ENCODE results near the gene PGM2L1. TPM values are rescaled to one million over a fixed set of nuclear protein-coding genes. Genes with fewer than 3 reads are reported as not detected.
A peak's percentile ranks its signal among the peaks of the same experiment; 100 is the strongest.
"Not testable (repeated sequence)": the region's sequence is repeated elsewhere in the genome, so short reads cannot be mapped to it uniquely, and the experiment has no call there.

Gene PGM2L1
- polyA plus RNA-seq (ENCODE audit: insufficient read length in 10 of 10), result 1 to 10 TPM; 3.0 to 6.7 (median 5.4) TPM
- long read RNA-seq, donor 1, full-length matches to known transcripts, result 4 of 4 reads
- long read RNA-seq, donor 1, partial matches to known transcripts, result 0 of 4 reads
- long read RNA-seq, donor 1, other reads (novel, unspliced or antisense), result 0 of 4 reads
- long read RNA-seq, donor 2, full-length matches to known transcripts, result 2 of 2 reads
- long read RNA-seq, donor 2, partial matches to known transcripts, result 0 of 2 reads
- long read RNA-seq, donor 2, other reads (novel, unspliced or antisense), result 0 of 2 reads
- long read RNA-seq, donor 3, partial matches to known transcripts, result 0 of 1 reads
- long read RNA-seq, donor 3, other reads (novel, unspliced or antisense), result 0 of 1 reads
- long read RNA-seq, donor 4, result 0 reads
- long read RNA-seq, donor 5, full-length matches to known transcripts, result 1 of 1 reads
- long read RNA-seq, donor 5, partial matches to known transcripts, result 0 of 1 reads
- long read RNA-seq, donor 5, other reads (novel, unspliced or antisense), result 0 of 1 reads
- long read RNA-seq, donor 6, full-length matches to known transcripts, result 1 of 1 reads
- long read RNA-seq, donor 6, partial matches to known transcripts, result 0 of 1 reads
- long read RNA-seq, donor 6, other reads (novel, unspliced or antisense), result 0 of 1 reads
- long read RNA-seq, donor 7, full-length matches to known transcripts, result 3 of 3 reads
- long read RNA-seq, donor 7, partial matches to known transcripts, result 0 of 3 reads
- long read RNA-seq, donor 7, other reads (novel, unspliced or antisense), result 0 of 3 reads
- long read RNA-seq, donor 8, full-length matches to known transcripts, result 1 of 1 reads
- long read RNA-seq, donor 8, partial matches to known transcripts, result 0 of 1 reads
- long read RNA-seq, donor 8, other reads (novel, unspliced or antisense), result 0 of 1 reads
- long read RNA-seq, donor 9, result 0 reads

DNA sequence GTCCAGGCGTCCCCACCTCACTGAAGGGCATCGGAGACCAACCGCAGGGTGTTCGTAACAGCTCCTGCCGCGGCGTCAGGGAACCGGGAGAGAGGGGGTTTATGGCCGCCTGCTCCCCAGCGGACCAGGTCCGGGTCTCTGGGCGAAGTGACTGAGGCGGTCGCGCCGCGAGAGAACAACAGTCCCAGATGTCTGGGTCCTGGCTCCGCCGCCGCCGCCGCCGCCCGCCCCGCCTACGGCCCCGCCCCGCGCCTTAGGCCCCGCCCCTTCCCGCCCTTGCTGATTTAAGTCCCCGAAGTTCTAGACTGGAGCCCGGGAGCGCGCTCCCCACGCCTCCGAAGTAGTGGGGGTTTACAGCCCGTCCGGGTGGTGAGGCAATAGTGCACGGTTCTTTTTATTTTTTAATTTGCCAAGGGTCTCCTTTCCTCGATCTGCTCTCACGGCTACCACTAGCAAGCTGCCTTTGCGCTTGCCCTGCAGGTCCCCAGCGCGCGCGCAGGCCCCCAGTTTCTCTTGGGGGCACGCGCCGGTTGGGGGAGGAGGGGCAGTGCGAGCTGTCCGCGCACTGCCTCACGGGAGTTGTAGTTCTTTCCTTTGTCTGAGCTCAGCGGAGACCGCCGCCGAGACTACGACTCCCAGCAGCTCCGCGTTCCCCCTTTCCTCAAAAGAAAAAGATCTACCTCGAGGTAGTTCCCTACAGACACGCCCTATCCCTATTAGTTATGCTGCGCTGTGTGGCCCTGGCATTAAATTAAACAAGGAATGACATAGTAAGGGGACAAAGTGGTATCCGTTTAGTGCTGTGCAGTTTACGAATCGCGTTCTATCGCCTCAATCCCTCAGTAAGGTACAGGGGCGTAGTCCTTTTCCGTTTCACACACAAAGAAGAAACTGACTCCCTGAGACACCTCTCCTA, at the start of gene PGM2L1:
Gene PGM2L1, minus strand, starts transcription at position 190 of the 916 bp plus-strand sequence. CDS start 272 bp downstream, outside the sequence.
- DNase-seq, result peak; percentile 96 to 99 (median 97)

- no peak for DNase-seq
Observed at GRCh38 chr11:74447720-74448119, 49.5 kb upstream of the PGM2L1 start.

DNA sequence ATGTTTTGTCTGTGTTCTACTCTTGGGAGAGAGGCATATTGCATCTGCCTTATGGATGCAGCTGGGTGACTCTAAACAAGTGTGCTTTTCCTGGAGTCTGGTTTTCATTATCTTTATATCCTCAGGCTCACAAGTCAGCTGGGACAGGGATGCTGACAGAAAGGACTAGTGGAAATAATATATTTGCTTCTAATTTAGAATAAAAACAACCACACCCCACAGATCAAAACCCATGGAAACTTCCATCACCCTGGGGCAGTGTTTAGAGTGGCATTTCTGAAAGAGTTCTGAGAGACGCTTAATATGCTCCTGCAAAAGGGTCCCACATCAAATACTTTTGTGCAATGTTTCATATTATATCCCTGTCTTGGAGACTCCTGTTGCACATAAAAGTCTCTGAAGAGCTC, 48.3 kb upstream of the PGM2L1 start:
- DNase-seq, result peak; percentile 56 to 83 (median 57)

DNA sequence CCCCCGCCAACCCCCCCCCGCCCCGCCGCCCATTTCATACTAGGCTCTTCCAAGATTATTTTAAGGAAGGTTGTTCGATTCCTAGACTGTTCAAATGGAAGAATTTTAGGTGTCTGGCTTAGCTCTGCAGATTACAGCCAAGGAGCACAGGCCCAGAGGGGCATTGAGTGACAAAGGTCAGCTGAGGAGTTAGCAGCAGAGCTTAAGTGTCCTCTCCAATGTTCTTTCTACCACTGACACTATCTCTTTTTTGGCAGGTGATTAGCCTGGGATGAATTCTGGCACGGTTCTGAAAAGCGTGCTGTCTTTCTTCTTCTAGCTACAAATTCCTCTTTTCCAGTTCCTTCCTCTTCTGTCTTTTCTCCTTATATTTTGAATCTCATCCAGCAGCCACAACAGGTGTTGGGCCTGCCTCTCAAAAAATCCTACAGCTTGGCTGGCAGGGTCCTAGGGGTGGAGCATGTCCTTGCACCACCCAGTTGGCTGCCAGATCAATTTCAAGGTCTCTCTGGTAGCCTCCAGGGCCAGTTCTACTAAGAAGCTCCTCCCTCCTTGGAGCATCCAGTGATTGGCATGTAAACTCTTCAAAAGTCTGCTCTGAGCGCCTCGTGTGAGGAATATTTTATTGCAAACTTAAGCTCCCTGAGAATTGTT, 46.1 kb upstream of the PGM2L1 start:
- DNase-seq, result peak in 2 of 3 donors; percentile 60 to 62

DNA sequence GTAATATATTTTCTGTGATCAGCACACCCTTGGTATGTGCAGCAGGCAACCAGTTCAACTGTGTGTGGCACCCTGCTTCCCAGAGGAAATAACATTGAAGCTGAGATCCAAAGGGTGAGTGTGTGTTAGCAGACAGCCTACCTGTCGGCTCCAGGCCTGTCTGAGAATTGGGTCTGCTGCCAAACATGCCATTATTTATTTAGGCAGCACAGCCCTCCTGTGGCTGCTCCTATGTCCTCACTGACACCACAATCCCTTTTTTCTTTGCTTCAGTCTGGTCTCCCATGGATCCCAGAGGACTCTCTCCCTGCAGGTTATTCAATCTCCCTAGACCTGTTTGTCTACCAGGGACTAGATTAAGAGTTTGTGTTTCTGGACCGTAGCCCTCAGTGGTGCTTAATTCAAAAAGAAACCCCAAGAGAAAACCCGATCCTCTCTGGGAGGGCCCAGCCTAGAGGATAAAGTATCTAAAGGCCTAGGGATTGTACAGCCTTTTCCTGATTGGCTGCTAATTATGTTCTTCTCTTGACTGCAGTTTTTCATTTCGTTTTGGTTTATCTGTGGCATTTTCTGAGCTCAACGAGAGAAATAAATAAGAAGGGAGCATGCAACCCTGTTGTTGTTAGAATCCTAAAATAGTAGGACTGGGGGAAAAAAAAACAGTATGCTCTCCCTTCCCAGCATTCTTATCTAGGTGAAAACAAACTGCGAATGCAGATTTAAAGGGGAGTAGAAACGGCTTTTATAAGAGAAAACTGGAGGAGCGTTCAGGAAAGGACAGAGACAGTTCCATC, 45.0 kb upstream of the PGM2L1 start:
- DNase-seq, result no peak

- DNase-seq, result no peak
Observed at GRCh38 chr11:74442636-74443035, 44.4 kb upstream of the PGM2L1 start.

GRCh38 chr11:74438681-74439080, 40.4 kb upstream of the PGM2L1 start:
- DNase-seq, result no peak

GRCh38 chr11:74437441-74438042, 39.3 kb upstream of the PGM2L1 start:
- no peak for DNase-seq

DNA sequence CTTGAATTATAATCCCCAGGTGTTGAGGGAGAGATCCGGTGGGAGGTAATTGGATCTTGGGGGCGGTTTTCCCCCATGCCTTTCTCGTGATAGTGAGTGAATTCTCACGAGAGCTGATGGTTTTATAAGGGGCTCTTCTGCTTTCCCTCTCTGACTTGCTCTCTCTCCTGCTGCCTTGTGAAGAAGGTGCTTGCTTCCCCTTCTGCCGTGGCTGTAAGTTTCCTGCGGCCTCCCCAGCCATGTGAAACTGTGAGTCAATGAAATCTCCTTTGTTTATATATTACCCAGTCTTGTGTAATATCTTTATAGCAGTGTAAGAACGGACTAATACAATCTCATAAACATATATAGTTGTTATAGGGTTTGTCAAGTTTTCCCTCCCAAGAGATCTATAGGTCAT, 36.3 kb upstream of the PGM2L1 start:
- no peak for DNase-seq

- DNase-seq, result no peak
Observed at GRCh38 chr11:74429205-74429604, 31.0 kb upstream of the PGM2L1 start.

- DNase-seq, result no peak
Observed at GRCh38 chr11:74427384-74427886, 29.2 kb upstream of the PGM2L1 start.

GRCh38 chr11:74425100-74425499, 26.9 kb upstream of the PGM2L1 start:
- DNase-seq, result no peak

DNA sequence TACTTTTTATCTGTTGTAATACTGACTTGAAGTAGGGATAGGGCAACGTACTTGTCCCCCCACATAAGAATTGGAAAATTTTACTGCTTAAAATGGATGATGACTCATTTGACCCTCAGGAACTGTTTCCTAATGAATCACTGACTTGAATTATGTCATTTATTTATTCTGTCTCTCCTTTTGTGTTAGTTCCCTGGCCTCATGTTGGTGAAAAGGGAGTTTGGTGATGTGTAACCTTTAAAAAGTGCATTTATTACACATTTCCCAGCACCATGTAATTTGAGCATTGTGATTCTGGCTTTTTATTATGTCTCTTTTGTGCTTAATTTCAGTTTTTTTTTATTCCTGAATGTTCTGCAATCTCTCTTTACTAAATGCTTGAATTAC, 20.3 kb upstream of the PGM2L1 start:
- peak in 1 of 3 donors; percentile 30 for DNase-seq

- no peak for DNase-seq
Observed at GRCh38 chr11:74417860-74418508, 19.8 kb upstream of the PGM2L1 start.

DNA sequence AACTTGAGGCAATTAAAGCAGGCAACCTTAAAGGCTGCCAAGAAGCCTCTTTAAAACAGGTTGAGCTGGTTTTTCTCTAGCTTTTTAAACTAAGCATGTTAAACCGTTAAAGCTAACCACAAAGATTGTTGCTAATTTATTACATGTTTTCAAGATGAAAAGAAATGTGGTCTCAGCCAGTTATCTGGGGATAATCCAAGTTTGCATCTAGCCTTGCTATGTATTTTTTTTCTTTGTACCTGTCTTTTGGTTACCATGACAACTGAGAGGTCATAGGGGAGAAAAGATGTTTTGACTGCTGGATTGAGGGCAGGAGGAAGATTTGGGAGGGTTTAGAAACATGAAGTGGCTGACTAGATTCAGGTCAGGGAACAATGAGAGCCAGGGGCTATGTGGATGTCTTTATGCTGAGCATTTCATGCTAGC, 19.2 kb upstream of the PGM2L1 start:
- peak in 1 of 3 donors; percentile 22 for DNase-seq

GRCh38 chr11:74416974-74417373, 18.7 kb upstream of the PGM2L1 start:
- DNase-seq, result not testable (repeated sequence)

- no peak for DNase-seq
Observed at GRCh38 chr11:74412733-74413359, 14.6 kb upstream of the PGM2L1 start.

DNA sequence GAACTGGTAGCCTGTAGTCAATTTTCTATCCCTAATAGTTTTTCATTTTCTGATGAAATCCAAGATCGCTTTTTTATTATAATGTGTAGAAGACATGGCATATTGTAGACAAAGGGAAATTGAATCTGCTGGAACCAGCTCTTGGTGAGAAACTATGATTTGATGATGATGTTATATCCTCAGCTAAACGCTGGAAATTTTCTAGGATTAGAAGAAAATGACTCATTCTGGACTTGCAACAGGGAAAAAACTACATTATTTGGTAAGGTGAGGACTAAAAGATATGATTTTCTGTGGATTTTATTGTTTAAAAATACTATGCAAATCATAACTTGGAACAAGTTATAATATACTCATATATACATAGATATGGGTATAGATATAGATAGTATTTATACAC, 14.1 kb upstream of the PGM2L1 start:
- DNase-seq, result no peak
